Measurements from ENCODE around the gene VEGFB. TPM values are rescaled to one million over a fixed set of nuclear protein-coding genes. Genes with fewer than 3 reads are reported as not detected.

Gene VEGFB, protein sequence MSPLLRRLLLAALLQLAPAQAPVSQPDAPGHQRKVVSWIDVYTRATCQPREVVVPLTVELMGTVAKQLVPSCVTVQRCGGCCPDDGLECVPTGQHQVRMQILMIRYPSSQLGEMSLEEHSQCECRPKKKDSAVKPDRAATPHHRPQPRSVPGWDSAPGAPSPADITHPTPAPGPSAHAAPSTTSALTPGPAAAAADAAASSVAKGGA
- total RNA-seq, result 18.5 and 24.9 TPM in 2 replicates

GRCh38 chr11:64233913-64234586, at the start of gene VEGFB:
Gene VEGFB (plus strand): TSS chr11:64234584. CDS start chr11:64234834, 250 bp downstream.

DNA sequence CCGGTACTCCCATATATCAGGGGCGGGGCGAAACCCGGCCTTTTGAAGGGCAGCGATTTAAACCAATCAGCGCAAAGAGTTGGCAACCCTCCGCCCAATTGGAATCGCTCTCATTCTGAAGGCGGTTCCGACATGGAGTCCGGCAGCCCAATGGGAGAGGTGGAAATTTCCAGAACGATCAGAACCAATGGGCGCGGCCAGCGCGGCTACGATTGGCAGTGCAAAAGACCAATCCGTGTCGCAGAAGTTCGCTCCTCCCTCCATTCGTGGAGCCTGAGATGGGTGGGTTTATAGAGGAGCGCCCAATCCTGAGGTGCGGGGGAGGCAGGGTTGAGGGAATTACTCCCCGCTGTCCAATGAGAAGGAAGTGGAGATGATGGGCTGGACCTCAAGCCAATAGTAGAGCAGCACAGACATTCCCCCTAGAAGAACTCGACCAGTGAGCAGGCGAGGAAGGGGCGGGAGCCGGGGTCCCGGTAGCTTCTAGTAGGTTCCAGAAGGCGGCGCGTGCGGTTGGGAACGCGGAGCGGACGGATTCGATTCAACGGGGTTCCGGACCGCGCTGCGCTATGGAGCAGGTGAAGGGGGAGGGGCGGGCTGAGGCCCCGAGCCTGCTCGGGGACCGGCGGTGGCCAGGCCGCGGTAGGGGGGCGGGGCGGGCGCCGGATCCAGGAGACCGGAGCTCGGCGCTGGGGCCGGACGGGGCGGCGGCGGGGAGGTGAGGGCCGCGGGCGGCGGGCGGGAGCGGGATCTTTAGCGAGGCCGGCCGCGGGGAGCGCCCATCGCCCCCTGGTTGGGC, 48.5 kb upstream of the VEGFB start, which contains the start of gene STIP1:
TSS of gene STIP1 (plus strand) at position 479 of the 799 bp plus-strand sequence. CDS start at position 570, 91 bp downstream.

GRCh38 chr11:64206457-64207255, 27.7 kb upstream of the VEGFB start, which contains the start of gene FERMT3:
Gene FERMT3 (plus strand): TSS chr11:64206721. CDS start chr11:64207365, 644 bp downstream.

GRCh38 chr11:64225608-64226506, 8.5 kb upstream of the VEGFB start, which contains the start of the genes NUDT22 and TRPT1:
Gene NUDT22 (plus strand): TSS chr11:64226274. CDS start chr11:64226653, 379 bp downstream.
Gene TRPT1 (minus strand): TSS chr11:64226186. CDS start chr11:64225860, 326 bp downstream.

GRCh38 chr11:64230171-64230984, 4.0 kb upstream of the VEGFB start, which contains the start of gene DNAJC4:
Gene DNAJC4 (plus strand): TSS chr11:64230548. CDS start chr11:64230855, 307 bp downstream.

DNA sequence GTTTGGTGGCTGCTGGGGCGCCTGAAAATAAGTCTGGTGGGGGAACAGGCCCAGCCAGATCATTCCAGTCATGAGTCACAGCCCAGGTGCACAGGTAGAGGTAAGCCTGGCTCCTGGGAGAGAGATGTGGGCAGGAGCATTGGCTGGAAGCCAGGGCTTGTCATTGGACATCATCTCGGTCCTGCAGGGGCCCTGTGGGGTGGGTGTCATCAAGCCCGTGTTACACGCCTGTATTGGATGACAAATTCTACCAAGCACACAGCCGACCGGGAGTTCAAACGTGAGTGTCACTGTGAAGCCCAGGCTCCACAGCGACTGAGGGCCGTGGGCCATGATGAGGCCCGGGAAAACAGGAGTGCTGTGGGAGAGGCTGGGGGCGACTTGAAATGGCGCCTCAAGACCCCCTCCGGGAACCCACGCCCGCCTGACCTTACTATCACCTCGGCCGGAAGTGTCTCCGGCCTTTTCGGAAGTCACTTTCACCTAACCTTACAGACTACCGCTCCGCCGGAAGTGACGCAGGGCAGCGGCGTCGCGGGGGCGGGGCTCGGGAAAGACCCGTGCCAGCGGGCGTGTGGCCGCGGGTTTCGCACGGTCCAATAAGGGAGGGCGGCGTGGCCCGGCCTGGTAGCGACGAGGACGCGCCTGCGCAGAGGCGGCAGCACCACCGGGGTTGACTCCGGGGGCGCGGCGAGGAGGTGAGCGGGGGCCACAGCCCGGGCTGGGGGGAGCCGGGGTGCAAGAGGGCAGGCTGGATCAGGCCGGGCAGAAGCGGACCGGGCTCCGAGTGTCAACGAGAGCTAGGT, 6.3 kb downstream of the VEGFB start, which contains the start of gene FKBP2:
TSS of gene FKBP2 (plus strand) at position 661 of the 806 bp plus-strand sequence. CDS start 1,293 bp downstream, outside the sequence.

DNA sequence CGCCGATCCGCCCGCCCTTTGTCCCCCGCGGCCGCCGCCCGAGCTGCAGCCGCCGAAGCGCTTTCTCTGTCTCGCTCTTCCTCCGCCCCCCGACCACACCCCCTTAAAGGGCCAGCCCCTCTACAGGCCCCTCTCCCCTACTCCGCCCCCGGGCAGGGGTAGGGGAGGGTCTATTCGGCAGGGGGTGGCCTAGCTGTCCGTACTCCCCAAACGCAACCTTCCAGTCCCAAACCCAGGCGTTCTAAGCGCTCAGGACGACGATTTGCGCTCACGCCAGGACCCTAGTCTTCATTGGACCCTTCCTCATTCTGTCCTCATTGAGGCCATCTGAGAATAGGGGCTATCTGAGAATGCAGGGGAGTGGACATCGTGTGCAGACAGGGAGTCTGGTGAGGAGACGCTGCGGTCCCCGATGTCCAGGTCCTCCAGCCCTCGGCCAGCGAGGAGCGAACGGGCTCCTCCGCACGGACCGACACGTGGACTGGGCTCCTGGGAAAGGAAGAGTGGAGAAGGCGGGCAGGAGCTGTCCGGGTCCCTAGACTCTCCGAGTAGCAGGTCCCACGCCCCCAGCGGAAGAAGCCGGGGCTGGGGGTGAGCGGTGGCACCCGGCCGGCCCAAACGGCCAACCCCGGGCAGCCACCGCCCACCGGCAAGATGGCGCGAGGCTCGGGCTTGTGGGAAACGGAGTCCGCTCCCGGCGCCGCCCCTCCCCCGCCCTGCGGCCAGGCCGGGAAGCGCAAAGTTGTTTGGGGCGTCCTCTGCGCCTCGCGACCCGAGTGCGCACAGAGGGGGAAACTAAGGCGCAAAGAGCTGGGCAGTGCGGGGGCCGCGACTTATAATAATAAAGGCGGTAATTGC, 12.7 kb downstream of the VEGFB start, which contains the start of gene PPP1R14B:
TSS of gene PPP1R14B (minus strand) at position 73 of the 858 bp plus-strand sequence. CDS start 270 bp downstream, outside the sequence.

DNA sequence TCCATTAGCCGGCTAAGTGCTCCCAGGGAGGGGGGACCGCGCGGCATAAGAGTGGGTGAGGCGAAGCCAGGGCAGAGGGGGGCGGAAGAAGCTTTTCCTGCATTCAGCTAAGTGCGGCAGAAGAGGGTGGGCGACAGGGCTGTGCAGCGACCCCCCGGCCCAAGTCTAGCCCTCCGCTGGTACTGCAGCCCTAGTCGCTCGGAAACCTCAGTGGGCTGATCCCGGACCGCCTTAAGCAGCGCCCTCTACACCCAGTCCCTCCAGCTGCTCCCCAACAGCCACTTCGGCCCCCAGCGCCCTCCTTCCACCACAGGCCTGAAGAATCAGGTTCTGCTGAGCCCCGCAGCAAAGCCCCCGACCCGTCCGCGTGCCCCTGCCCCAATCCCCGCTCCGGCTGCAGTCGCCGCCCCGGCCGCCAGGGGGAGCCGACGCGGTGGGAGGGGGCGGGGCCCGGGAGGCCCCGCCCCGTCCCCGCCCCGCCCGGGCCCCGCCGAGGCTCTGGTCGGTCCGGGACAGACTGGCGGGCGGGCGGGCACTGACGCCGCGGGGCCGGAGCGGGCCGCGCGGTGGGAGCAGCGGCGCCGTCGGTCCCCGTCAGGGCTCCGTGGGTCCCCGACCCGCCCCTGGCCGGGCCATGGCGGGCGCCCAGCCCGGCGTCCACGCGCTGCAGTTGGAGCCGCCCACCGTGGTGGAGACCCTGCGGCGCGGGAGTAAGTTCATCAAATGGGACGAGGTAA, 16.8 kb downstream of the VEGFB start, which contains the start of gene PLCB3:
TSS of gene PLCB3 (plus strand) at position 515 of the 737 bp plus-strand sequence. CDS start at position 635, 120 bp downstream.

GRCh38 chr11:64284048-64284961, 49.9 kb downstream of the VEGFB start, which contains the start of gene BAD:
Gene BAD (minus strand): TSS chr11:64284665. CDS start chr11:64284368, 297 bp downstream.

DNA sequence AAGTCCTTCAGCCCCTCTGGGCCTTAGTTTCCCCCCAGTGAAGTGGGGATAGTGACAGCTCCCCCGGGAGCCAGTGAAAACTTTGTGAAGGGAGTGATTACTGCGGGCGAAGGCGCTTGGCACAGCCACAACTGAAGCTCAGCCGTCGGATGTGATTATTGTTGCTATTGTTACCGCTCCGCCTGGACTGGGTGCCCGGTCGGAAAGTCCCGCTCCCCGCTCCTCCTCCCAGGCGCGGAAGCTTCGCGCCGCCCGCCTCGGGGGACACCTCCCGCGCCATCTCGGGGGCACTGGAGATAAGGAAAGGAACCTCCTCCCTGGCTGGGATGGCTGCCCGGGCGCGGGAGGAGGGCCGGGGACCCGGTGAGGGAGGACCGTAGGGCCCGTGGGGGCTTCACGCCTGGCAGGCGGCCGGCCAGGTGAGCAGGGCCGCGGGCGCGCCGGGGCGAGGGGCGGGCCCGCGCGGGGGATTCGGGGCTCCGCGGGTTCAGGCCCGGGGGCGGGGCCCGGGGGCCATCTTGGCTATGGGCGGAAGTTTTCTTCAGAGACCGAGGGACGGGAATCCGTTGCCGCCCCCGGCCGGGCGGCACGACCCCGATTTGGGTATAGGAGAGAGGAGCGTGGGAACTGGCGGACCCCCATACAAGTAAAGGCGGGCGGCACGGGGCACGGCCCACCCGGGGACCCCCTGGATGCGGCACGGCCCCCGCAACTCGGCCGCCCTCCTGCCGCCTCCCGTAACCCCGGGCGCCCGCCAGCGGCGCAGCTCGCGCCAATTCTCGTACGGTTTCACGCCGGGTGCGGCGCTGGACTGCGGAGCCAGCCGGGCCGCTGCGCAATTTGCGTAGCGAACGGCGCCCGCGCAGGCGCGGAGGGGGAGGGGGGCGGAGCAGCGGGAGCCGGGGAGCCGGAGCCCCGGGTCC, 50.8 kb downstream of the VEGFB start, which contains the start of gene GPR137:
TSS of gene GPR137 (plus strand) at position 887 of the 923 bp plus-strand sequence. CDS start 677 bp downstream, outside the sequence.

All from hair follicular keratinocyte (primary cell).